HepG2 (cell line): Measurements from ENCODE around the gene PIM1. TPM values are rescaled to one million over a fixed set of nuclear protein-coding genes. Genes with fewer than 3 reads are reported as not detected.

Experiments used
- ARID2 ChIP-seq: sonication (generic); formaldehyde crosslinking; IDR thresholded peaks from 2 replicates; pipeline ENCODE4 v1.8.1; 2022; ENCODE audit warnings: mild to moderate bottlenecking, missing genetic modification reagents, borderline replicate concordance
- FIP1L1 ChIP-seq: fragments of 200-400 bp; formaldehyde crosslinking; IDR thresholded peaks from 2 replicates; pipeline ENCODE4 v1.6.1; 2018; ENCODE audit warnings: low read depth, mild to moderate bottlenecking, low read length, moderate library complexity, borderline replicate concordance; ENCODE audit not compliant: insufficient read depth
- FOXM1 ChIP-seq: sonication (generic); formaldehyde crosslinking; IDR thresholded peaks from 2 replicates; pipeline ENCODE4 v1.5.0; 2020; ENCODE audit warnings: missing genetic modification reagents
- GLI4 ChIP-seq: sonication (generic); formaldehyde crosslinking; IDR thresholded peaks from 2 replicates; pipeline ENCODE4 v1.5.1; 2020; ENCODE audit warnings: missing genetic modification reagents, mild to moderate bottlenecking, moderate library complexity, borderline replicate concordance
- KLF12 ChIP-seq: sonication (generic); formaldehyde crosslinking; IDR thresholded peaks from 2 replicates; pipeline ENCODE4 v1.4.0; 2020; ENCODE audit warnings: missing genetic modification reagents, borderline replicate concordance
- KLF13 ChIP-seq: sonication (generic); formaldehyde crosslinking; IDR thresholded peaks from 2 replicates; pipeline ENCODE4 v1.4.0; 2020; ENCODE audit warnings: mild to moderate bottlenecking, missing genetic modification reagents
- MEIS1 ChIP-seq: sonication (generic); formaldehyde crosslinking; IDR thresholded peaks from 2 replicates; pipeline ENCODE4 v1.9.0; 2021; ENCODE audit warnings: mild to moderate bottlenecking, missing genetic modification reagents, moderate library complexity, borderline replicate concordance
- PTBP1 ChIP-seq: fragments of 200-400 bp; formaldehyde crosslinking; IDR thresholded peaks from 2 replicates; pipeline ENCODE4 v1.6.1; 2018; ENCODE audit warnings: low read length, low read depth; ENCODE audit not compliant: poor library complexity, severe bottlenecking
- RBM39 ChIP-seq: fragments of 200-400 bp; formaldehyde crosslinking; IDR thresholded peaks from one replicate; pipeline ENCODE4 v1.6.1; 2018; ENCODE audit warnings: antibody characterized with exemption, mild to moderate bottlenecking, low read depth, low read length; ENCODE audit not compliant: poor library complexity, severe bottlenecking
- SNRNP70 ChIP-seq: fragments of 200-400 bp; formaldehyde crosslinking; IDR thresholded peaks from 2 replicates; pipeline ENCODE4 v1.6.1; 2017; ENCODE audit warnings: mild to moderate bottlenecking, low read depth, low read length, moderate library complexity
- XBP1 ChIP-seq: sonication (generic); formaldehyde crosslinking; IDR thresholded peaks from 2 replicates; pipeline ENCODE4 v1.5.0; 2020; ENCODE audit warnings: missing genetic modification reagents
- ZNF12 ChIP-seq: sonication (generic); formaldehyde crosslinking; IDR thresholded peaks from 2 replicates; pipeline ENCODE4 v1.5.0; 2020; ENCODE audit warnings: missing genetic modification reagents
- ZNF577 ChIP-seq: sonication (generic); formaldehyde crosslinking; IDR thresholded peaks from 2 replicates; pipeline ENCODE4 v1.4.0; 2020; ENCODE audit warnings: mild to moderate bottlenecking, low read depth, missing genetic modification reagents, borderline replicate concordance
- polyA plus RNA-seq, 8 experiments: library from polyadenylated mRNA; depleted of rRNA in 3 of 8; stranded (reverse) in 7 of 8; unstranded in 1 of 8; fragments of >200 nt; fragmentation: Illumina TruSeq in 4 of 8; extraction: Trizol in 4 of 8; gene quantifications; 2 replicates each; pipeline versions ENCODE4 v1.2.1 to v1.2.3, GENCODE V29; 2011 to 2016; ENCODE audit warnings: low read depth in 4 of 8, missing spikeins in 1 of 8, mixed read lengths in 1 of 8; ENCODE audit not compliant: insufficient read depth in 1 of 8
- total RNA-seq, 5 experiments: library from RNA; depleted of rRNA; stranded (reverse); fragments of >200 nt; fragmentation: Illumina TruSeq; extraction: Trizol; gene quantifications; 2 replicates each; pipeline ENCODE4 v1.2.3, GENCODE V29; 2016; ENCODE audit warnings: low read depth in 1 of 5
- TF ChIP-seq, protein P1 (sequence below), 2 experiments: fragments of 450-650 bp in 1 of 2; sonication (generic) in 1 of 2; formaldehyde crosslinking in 1 of 2; IDR thresholded peaks; 2 replicates each; pipeline versions ENCODE4 v1.6.1 to v1.8.0; 2016 to 2022; ENCODE audit warnings: antibody characterized with exemption in 1 of 2, mild to moderate bottlenecking in 1 of 2, missing genetic modification reagents in 1 of 2
- TF ChIP-seq, protein P2 (sequence below), 2 experiments: IDR thresholded peaks; 2 replicates each; pipeline ENCODE4 v1.6.1; 2011 to 2012; ENCODE audit warnings: low read length in 2 of 2, borderline replicate concordance in 1 of 2, low read depth in 1 of 2, mild to moderate bottlenecking in 1 of 2, moderate library complexity in 1 of 2

The PIM1 gene
- total and polyA plus RNA-seq, 2 of the 13 experiments (the other 11 are each of a cell fraction or from before 2014, with no cell fraction given) = 29.4 to 117 TPM

DNA sequence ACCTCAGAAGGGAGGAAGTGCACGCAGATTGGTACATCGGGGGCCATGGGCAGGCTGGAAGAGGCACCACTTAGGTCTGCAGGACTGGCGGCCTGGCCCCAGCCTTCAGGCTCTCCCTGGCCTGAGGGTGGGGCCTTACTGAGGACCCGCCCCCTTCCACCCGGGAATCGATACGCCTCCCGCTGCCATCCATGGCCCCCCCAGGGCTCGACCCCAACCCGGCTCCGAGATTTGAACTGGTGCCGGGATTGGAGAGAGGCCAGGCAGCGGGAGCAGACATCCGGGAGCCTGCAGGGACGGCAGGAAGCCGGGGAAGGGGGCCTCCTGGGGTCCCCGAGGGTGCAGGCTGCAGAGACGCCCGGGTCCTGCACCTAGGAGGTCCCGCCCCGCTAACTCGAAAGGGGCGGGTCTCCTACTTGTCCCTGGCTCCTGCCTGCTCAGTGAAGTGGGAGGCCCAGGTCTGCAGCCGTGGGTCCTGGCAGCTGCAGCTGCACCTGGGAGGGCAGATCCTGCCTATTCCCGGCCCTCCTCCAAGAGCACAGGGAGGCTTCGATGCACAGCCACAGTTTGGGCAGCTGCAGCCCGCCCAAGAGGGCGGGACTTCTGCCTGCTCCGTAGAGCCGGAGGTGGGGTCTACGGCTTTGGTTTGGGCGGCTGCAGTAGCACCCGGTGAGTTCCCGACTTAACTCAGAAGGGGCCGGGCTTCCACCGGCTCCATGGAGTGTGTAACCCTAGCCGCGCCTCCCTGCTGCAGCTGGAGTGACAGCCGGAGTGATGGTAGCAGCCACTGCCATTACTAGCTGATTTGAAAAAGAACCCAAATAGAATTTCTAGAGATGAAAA is 52.4 kb downstream of the PIM1 start (continued):
- TF ChIP-seq ZNF12 (CRISPR knock-in tag) = peak; percentile 19; the same call in 1 of the 2 replicates
- no peak for TF ChIP-seq GLI4 (CRISPR knock-in tag)
- no peak for TF ChIP-seq FOXM1
- no peak for TF ChIP-seq ZNF577 (CRISPR knock-in tag)
- TF ChIP-seq, protein P1, sequence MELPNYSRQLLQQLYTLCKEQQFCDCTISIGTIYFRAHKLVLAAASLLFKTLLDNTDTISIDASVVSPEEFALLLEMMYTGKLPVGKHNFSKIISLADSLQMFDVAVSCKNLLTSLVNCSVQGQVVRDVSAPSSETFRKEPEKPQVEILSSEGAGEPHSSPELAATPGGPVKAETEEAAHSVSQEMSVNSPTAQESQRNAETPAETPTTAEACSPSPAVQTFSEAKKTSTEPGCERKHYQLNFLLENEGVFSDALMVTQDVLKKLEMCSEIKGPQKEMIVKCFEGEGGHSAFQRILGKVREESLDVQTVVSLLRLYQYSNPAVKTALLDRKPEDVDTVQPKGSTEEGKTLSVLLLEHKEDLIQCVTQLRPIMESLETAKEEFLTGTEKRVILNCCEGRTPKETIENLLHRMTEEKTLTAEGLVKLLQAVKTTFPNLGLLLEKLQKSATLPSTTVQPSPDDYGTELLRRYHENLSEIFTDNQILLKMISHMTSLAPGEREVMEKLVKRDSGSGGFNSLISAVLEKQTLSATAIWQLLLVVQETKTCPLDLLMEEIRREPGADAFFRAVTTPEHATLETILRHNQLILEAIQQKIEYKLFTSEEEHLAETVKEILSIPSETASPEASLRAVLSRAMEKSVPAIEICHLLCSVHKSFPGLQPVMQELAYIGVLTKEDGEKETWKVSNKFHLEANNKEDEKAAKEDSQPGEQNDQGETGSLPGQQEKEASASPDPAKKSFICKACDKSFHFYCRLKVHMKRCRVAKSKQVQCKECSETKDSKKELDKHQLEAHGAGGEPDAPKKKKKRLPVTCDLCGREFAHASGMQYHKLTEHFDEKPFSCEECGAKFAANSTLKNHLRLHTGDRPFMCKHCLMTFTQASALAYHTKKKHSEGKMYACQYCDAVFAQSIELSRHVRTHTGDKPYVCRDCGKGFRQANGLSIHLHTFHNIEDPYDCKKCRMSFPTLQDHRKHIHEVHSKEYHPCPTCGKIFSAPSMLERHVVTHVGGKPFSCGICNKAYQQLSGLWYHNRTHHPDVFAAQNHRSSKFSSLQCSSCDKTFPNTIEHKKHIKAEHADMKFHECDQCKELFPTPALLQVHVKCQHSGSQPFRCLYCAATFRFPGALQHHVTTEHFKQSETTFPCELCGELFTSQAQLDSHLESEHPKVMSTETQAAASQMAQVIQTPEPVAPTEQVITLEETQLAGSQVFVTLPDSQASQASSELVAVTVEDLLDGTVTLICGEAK (IDR thresholded peaks at IDR 0.05) = no peak
- TF ChIP-seq, protein P1 (CRISPR knock-in tag; IDR thresholded peaks at IDR 0.05) = no peak
- no peak for TF ChIP-seq XBP1
- peak; percentile 93 for TF ChIP-seq MEIS1
- TF ChIP-seq PTBP1 = no peak
- TF ChIP-seq, protein P2, sequence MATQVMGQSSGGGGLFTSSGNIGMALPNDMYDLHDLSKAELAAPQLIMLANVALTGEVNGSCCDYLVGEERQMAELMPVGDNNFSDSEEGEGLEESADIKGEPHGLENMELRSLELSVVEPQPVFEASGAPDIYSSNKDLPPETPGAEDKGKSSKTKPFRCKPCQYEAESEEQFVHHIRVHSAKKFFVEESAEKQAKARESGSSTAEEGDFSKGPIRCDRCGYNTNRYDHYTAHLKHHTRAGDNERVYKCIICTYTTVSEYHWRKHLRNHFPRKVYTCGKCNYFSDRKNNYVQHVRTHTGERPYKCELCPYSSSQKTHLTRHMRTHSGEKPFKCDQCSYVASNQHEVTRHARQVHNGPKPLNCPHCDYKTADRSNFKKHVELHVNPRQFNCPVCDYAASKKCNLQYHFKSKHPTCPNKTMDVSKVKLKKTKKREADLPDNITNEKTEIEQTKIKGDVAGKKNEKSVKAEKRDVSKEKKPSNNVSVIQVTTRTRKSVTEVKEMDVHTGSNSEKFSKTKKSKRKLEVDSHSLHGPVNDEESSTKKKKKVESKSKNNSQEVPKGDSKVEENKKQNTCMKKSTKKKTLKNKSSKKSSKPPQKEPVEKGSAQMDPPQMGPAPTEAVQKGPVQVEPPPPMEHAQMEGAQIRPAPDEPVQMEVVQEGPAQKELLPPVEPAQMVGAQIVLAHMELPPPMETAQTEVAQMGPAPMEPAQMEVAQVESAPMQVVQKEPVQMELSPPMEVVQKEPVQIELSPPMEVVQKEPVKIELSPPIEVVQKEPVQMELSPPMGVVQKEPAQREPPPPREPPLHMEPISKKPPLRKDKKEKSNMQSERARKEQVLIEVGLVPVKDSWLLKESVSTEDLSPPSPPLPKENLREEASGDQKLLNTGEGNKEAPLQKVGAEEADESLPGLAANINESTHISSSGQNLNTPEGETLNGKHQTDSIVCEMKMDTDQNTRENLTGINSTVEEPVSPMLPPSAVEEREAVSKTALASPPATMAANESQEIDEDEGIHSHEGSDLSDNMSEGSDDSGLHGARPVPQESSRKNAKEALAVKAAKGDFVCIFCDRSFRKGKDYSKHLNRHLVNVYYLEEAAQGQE (IDR thresholded peaks at IDR 0.05; ENCODE audit: borderline replicate concordance in 1 of 2, low read depth in 1 of 2, low read length in 2 of 2) = no peak
- no peak for TF ChIP-seq KLF12
- TF ChIP-seq RBM39 = peak; percentile 58
- TF ChIP-seq KLF13 = 0 out of 2 replicates have a peak, but pooled peaks have one; percentile 57
- TF ChIP-seq SNRNP70 = no peak
- TF ChIP-seq ARID2 (CRISPR knock-in tag) = no peak
- no peak for TF ChIP-seq FIP1L1
